Stomach (tissue), 4 donors: ENCODE results near the gene CD81.

Experiments used
- CTCF ChIP-seq, 7 experiments: fragments of 450-650 bp in 4 of 7; fragments of 200-600 bp in 3 of 7; sonication (generic) in 3 of 7; IDR thresholded peaks; one replicate each; pipeline ENCODE4 v1.5.1; 2016 to 2019; ENCODE audit warnings: antibody characterized with exemption in 7 of 7, control low read depth in 2 of 7, mild to moderate bottlenecking in 1 of 7
- EP300 ChIP-seq: sonication (generic); formaldehyde crosslinking; IDR thresholded peaks from one replicate; pipeline ENCODE4 v1.6.1; 2017; ENCODE audit warnings: antibody characterized with exemption
- POLR2A ChIP-seq, 4 donors: fragments of 450-650 bp; IDR thresholded peaks; one replicate each; pipeline ENCODE4 v1.6.1; 2016; ENCODE audit warnings: antibody characterized with exemption in 4 of 4, control low read depth in 2 of 4, mild to moderate bottlenecking in 1 of 4, moderate library complexity in 1 of 4

DNA sequence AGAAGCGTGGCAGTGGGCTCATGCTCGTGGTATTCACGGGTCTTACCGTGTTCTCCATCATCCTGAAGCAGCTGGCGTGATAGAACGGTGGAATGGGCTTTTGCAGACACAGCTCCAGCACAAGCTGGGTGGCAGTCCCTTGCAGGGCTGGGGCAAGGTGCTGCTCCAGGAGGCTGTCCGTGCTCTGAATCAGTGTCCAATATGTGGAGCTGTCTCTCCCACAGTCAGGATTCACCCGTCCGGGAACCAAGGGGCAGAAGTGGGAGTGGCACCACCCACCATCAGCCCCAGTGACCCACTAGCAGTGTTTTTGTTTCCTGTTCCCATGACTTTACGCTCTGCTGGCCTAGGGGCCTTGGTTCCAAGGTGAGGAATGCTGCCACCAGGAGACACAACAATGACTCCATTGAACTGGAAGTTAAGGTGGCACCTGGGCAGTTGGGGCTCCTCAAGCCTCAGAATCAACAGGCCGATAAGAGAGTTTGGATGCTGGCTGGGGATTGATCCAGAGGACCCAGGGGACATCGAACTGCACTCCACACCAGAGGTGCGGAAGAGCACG is 16.9 kb upstream of the CD81 start:
- no peak for TF ChIP-seq POLR2A (IDR thresholded peaks at IDR 0.05)
- no peak for TF ChIP-seq CTCF (IDR thresholded peaks at IDR 0.05)
- no peak for TF ChIP-seq EP300
